OCI-LY3 (cell line): ENCODE measurements around the gene LRRC4C.

Experiments used
- EZH2phosphoT487 ChIP-seq: fragments of 200-600 bp; shearing (Covaris generic); IDR thresholded peaks from 2 replicates; pipeline ENCODE4 v1.6.1; 2018; ENCODE audit warnings: antibody characterized with exemption, mixed run types, low read depth
- TF ChIP-seq, protein P1 (sequence below): fragments of 200-600, 300-600 bp; sonication (generic); IDR thresholded peaks from 2 replicates; pipeline ENCODE4 v1.5.1; 2014; ENCODE audit warnings: antibody characterized with exemption, low read length, low read depth

DNA sequence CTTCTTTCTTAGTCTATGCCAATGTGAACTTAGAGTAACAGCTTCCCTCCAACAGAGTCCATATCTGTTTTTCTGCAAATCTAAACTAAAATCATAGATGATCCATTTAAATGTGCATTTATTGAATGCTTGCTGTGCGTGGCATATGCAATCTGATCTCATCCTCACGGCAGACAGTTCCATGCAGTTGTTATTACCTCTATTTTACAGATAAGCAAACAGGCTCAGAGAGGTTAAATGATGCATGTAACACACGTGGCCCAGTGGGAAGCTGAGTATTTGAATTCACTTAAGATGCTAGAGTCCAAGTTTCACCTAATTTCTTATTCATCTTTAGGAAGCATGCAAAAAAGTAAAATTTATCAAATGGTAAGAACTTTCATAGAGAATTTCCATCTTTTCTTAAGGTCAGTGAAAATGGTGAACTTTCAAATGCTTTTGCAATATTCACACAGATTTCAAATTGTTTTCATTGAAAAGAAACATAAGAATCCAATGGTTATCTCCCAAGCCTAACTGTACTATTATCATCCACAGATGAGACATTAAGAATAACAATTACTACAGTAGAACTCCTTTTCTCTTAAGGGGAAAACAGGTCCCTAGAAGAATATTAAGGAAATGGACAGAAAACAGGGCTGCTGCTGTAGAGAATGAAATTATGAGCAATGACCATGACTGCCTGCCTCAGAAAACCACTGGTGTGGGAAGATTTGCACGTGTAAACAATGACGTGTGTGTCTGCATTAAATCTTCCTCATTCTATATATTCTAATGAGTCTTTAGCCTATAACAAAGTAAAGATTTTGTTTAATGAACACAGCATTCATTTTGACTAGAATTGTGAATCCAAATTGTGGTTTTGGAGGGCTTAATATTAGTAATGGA lies 1171.3 kb downstream of the LRRC4C start:
- TF ChIP-seq, protein P1, sequence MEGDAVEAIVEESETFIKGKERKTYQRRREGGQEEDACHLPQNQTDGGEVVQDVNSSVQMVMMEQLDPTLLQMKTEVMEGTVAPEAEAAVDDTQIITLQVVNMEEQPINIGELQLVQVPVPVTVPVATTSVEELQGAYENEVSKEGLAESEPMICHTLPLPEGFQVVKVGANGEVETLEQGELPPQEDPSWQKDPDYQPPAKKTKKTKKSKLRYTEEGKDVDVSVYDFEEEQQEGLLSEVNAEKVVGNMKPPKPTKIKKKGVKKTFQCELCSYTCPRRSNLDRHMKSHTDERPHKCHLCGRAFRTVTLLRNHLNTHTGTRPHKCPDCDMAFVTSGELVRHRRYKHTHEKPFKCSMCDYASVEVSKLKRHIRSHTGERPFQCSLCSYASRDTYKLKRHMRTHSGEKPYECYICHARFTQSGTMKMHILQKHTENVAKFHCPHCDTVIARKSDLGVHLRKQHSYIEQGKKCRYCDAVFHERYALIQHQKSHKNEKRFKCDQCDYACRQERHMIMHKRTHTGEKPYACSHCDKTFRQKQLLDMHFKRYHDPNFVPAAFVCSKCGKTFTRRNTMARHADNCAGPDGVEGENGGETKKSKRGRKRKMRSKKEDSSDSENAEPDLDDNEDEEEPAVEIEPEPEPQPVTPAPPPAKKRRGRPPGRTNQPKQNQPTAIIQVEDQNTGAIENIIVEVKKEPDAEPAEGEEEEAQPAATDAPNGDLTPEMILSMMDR, result no peak
- TF ChIP-seq EZH2phosphoT487, result no peak
